MCF 10A (cell line): Measurements from ENCODE around the gene ARHGAP30. TPM values are rescaled to one million over a fixed set of nuclear protein-coding genes. Genes with fewer than 3 reads are reported as not detected.
"Not testable (repeated sequence)": the region's sequence is repeated elsewhere in the genome, so short reads cannot be mapped to it uniquely, and the experiment has no call there.

Source experiments
- Bru-seq: library from RNA; stranded (reverse); fragments of 400-500 nt; gene quantifications from one replicate; lab custom pipeline; 2021; lab: Mats Ljungman, UMichigan
- BruChase-seq, 2 experiments: library from RNA; stranded (reverse); fragments of 400-500 nt; gene quantifications; one replicate each; lab custom pipeline; 2021; lab: Mats Ljungman, UMichigan
- BruUV-seq: library from RNA; stranded (reverse); fragments of 400-500 nt; replicated peaks from 2 replicates; lab custom pipeline; 2021; lab: Mats Ljungman, UMichigan
- CTCF ChIA-PET: fragments of 300-600 bp; sonication (Branson Sonifier 250); formaldehyde crosslinking; extraction: SDS; loops from one replicate; lab custom pipeline; 2021; ENCODE audit warnings: antibody characterized with exemption, inconsistent platforms; lab: Yijun Ruan, JAX
- POLR2A ChIA-PET: fragments of 300-600, 350-650 bp; sonication (Branson Sonifier 250); formaldehyde crosslinking; extraction: SDS; loops from one replicate; lab custom pipeline; 2020; ENCODE audit warnings: antibody characterized with exemption, inconsistent platforms; lab: Yijun Ruan, JAX
- DNase-seq: peaks from one replicate; pipeline ENCODE4 v3.0.0-alpha.2; 2018; ENCODE audit not compliant: unreplicated experiment
- H3K27ac Mint-ChIP-seq: one replicate; pipeline ENCODE4 v1.8.0; 2022; ENCODE audit warnings: mild to moderate bottlenecking, low read depth, mixed read lengths; ENCODE audit not compliant: unreplicated experiment
- H3K27me3 Mint-ChIP-seq: one replicate; pipeline ENCODE4 v1.8.0; 2022; ENCODE audit warnings: mixed read lengths; ENCODE audit not compliant: insufficient read depth, unreplicated experiment
- H3K36me3 Mint-ChIP-seq: one replicate; pipeline ENCODE4 v1.8.0; 2022; ENCODE audit warnings: mild to moderate bottlenecking, moderate library complexity, mixed read lengths; ENCODE audit not compliant: insufficient read depth, unreplicated experiment
- H3K4me1 Mint-ChIP-seq: one replicate; pipeline ENCODE4 v1.8.0; 2022; ENCODE audit warnings: mixed read lengths; ENCODE audit not compliant: insufficient read depth, unreplicated experiment
- H3K4me3 Mint-ChIP-seq: one replicate; pipeline ENCODE4 v1.8.0; 2022; ENCODE audit warnings: mild to moderate bottlenecking, moderate library complexity, mixed read lengths; ENCODE audit not compliant: unreplicated experiment
- H3K9me3 Mint-ChIP-seq: one replicate; pipeline ENCODE4 v1.8.0; 2022; ENCODE audit warnings: mixed read lengths; ENCODE audit not compliant: unreplicated experiment
- intact Hi-C: fragments of 100-400 bp; cut with micrococcal nuclease; formaldehyde crosslinking; loops from 2 replicates; pipeline ENCODE4 v1.14.1; 2022
- long read RNA-seq: library from polyadenylated mRNA; stranded (forward); transcript quantifications from one replicate; pipeline ENCODE4 v2.0.0, GENCODE V29; 2022
- total RNA-seq: library from RNA; stranded (reverse); gene quantifications from 2 replicates; pipeline ENCODE4 v1.2.3, GENCODE V29; 2022
- TF ChIP-seq, protein P1 (sequence below): fragments of 200-600 bp; IDR thresholded peaks from one replicate; pipeline ENCODE4 v1.8.0; 2022; ENCODE audit warnings: antibody characterized with exemption, mild to moderate bottlenecking; ENCODE audit not compliant: unreplicated experiment

Gene ARHGAP30, protein sequence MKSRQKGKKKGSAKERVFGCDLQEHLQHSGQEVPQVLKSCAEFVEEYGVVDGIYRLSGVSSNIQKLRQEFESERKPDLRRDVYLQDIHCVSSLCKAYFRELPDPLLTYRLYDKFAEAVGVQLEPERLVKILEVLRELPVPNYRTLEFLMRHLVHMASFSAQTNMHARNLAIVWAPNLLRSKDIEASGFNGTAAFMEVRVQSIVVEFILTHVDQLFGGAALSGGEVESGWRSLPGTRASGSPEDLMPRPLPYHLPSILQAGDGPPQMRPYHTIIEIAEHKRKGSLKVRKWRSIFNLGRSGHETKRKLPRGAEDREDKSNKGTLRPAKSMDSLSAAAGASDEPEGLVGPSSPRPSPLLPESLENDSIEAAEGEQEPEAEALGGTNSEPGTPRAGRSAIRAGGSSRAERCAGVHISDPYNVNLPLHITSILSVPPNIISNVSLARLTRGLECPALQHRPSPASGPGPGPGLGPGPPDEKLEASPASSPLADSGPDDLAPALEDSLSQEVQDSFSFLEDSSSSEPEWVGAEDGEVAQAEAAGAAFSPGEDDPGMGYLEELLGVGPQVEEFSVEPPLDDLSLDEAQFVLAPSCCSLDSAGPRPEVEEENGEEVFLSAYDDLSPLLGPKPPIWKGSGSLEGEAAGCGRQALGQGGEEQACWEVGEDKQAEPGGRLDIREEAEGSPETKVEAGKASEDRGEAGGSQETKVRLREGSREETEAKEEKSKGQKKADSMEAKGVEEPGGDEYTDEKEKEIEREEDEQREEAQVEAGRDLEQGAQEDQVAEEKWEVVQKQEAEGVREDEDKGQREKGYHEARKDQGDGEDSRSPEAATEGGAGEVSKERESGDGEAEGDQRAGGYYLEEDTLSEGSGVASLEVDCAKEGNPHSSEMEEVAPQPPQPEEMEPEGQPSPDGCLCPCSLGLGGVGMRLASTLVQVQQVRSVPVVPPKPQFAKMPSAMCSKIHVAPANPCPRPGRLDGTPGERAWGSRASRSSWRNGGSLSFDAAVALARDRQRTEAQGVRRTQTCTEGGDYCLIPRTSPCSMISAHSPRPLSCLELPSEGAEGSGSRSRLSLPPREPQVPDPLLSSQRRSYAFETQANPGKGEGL
- total RNA-seq, result 0.34 and 0.58 TPM in 2 replicates
- Bru-seq, nascent RNA, result percentile 36 among the genes with signal in this experiment
- percentile 51 among the genes with signal in this experiment for BruChase-seq, experiment 1, labeled RNA remaining after a 6-hour chase
- percentile 40 among the genes with signal in this experiment for BruChase-seq, experiment 2, labeled RNA remaining after a 2-hour chase
- long read RNA-seq, partial matches to known transcripts, result 0 of 2 reads
- long read RNA-seq, other reads (novel, unspliced or antisense), result 2 of 2 reads

DNA sequence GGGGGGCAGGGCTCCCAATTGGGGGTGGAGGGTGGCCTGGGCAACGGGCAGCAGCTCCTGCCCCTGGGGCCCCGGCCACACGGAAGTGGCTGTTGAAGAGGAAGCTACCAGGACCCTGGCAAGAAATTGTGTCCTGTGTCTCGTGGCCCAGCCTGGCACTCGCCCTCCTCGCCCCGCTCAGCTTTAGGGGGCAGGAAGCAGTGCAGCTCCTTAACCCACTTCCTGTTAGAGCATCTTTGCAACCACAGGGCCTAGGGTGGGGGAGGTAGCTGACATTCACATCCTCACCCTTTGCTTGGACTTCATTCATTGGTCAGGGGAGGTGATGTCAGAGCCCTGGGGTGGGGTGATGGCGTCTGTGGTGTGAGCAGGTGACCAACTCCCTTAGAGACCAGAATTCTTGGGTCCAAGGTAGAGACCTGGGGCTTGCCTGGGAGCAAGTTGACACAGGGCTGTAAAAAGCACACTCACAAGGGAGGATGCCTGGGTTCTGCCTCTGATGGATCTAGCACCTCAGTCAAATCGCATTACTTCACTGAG lies at the start of gene ARHGAP30:
Gene ARHGAP30 (minus strand): TSS at position 161 of the 540 bp plus-strand sequence. CDS start 267 bp downstream, outside the sequence.
- Mint-ChIP-seq H3K4me3 (no peak within 1 kb of the TSS), H3K4me1 (peaks cover 39% of the 10 kb centered on the region), H3K9me3 (no peaks in the 10 kb centered on the region), H3K36me3 (peaks cover 17% of the 10 kb centered on the region), H3K27me3 (no peaks in the 10 kb centered on the region), H3K27ac (no peak within 1 kb of the TSS)
- BruUV-seq, result no TSS peak
- intact Hi-C loops, result no loop called here
- DNase-seq, result no peak
- ChIA-PET POLR2A (interaction anchor here (0.5 to 2.4 kb wide), 5 partner anchors 34 to 807 kb away, joined by 3 to 13 read pairs (median 3); partner anchors contain the start of genes DCAF8, F11R, NIT1 and PFDN2), CTCF (interaction anchor here (0.6 to 14.2 kb wide), 4 partner anchors 10 to 28 kb away, joined by 4 to 331 read pairs (median 22); partner anchors contain the start of gene KLHDC9)
- TF ChIP-seq, protein P1, sequence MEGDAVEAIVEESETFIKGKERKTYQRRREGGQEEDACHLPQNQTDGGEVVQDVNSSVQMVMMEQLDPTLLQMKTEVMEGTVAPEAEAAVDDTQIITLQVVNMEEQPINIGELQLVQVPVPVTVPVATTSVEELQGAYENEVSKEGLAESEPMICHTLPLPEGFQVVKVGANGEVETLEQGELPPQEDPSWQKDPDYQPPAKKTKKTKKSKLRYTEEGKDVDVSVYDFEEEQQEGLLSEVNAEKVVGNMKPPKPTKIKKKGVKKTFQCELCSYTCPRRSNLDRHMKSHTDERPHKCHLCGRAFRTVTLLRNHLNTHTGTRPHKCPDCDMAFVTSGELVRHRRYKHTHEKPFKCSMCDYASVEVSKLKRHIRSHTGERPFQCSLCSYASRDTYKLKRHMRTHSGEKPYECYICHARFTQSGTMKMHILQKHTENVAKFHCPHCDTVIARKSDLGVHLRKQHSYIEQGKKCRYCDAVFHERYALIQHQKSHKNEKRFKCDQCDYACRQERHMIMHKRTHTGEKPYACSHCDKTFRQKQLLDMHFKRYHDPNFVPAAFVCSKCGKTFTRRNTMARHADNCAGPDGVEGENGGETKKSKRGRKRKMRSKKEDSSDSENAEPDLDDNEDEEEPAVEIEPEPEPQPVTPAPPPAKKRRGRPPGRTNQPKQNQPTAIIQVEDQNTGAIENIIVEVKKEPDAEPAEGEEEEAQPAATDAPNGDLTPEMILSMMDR, result no peak

DNA sequence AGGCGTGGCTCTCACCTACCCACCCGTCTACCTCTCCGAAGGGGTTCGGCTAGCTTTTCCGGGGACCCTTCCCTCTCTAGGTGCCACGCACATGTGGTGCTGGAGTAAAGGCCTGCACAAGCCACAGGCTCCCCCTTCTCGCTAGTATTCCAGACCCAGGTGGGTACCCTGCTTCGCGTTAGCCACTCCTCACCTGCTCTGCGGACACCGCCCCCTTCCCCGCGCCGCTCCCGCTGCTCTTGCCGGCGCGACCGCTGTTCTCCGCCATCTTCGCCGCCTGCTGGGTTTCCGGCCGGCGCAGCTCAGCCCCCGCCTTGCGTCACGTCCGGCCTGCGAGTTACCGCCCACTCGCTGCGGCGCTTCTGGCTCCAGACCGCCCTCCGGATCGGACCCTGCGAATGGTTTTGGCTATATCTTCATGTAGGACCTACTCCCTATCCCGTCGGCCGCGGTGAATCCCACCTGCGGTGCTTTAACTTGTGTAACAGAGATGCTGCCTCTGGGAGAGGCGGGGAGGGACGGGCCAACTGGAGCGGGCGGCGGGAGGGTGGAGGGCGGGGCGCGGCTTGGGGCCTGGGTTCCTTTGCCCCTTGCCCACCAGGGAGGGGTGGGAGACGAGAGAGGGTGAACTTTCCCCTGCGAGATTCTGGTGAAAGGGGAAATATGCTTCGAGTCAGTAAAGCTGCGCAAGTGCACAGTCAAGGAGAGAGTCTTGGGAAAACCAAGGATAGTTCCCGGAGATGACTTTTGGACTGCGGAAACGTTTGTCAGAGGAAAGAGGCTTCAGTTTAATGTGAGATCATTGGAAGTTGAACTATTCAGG lies 48.3 kb upstream of the ARHGAP30 start, which contains the start of the genes NIT1 and PFDN2:
Gene NIT1 (plus strand): TSS at position 347 of the 823 bp plus-strand sequence. CDS start 72 bp downstream, at position 419.
Gene PFDN2 (minus strand): TSS at position 279 of the 823 bp plus-strand sequence. CDS start 11 bp downstream, at position 268.
- Mint-ChIP-seq H3K27me3 (no peaks in the 10 kb centered on the region), H3K4me1 (peaks cover 50% of the 10 kb centered on the region), H3K27ac (peak within 1 kb of the TSS; percentile 95), H3K9me3 (no peaks in the 10 kb centered on the region), H3K36me3 (peaks cover 68% of the 10 kb centered on the region), H3K4me3 (peak within 1 kb of the TSS; percentile 97)
- BruUV-seq, result no TSS peak
- CTCF ChIA-PET, result interaction anchor here (0.6 to 4.6 kb wide), 16 partner anchors 15 to 288 kb away, joined by 3 to 30 read pairs (median 4); partner anchors contain the start of genes DEDD, KLHDC9, PPOX and USF1
- peak; percentile 85 for DNase-seq
- intact Hi-C loops, result loop anchor here (2.0 kb wide), 1 partner anchor 49 kb away; the partner anchor contains the start of gene PPOX
- POLR2A ChIA-PET, result interaction anchor here (0.6 to 6.9 kb wide), 27 partner anchors 9 to 1020 kb away, joined by 3 to 112 read pairs (median 5); partner anchors contain the start of genes F11R, KLHDC9, NDUFS2 and PPOX
- TF ChIP-seq, protein P1, result no peak

- H3K27me3 Mint-ChIP-seq, BruUV-seq, DNase-seq, H3K9me3 Mint-ChIP-seq: not testable (repeated sequence)
- intact Hi-C loops, result loop anchor here (1.0 kb wide), 2 partner anchors 16 to 42 kb away; partner anchors contain the start of gene DEDD
- ChIA-PET POLR2A (interaction anchor here (0.7 to 6.9 kb wide), 11 partner anchors 10 to 401 kb away, joined by 3 to 112 read pairs (median 12); partner anchors contain the start of genes B4GALT3, F11R, PPOX and USP21), CTCF (interaction anchor here (0.6 to 4.6 kb wide), 7 partner anchors 18 to 86 kb away, joined by 3 to 30 read pairs (median 7); partner anchors contain the start of genes KLHDC9 and PPOX)
- peak overlapping the region; percentile 88 for H3K27ac Mint-ChIP-seq
- peaks cover 57% of the 10 kb centered on the region for H3K4me1 Mint-ChIP-seq
- peak overlapping the region; percentile 97 for H3K4me3 Mint-ChIP-seq
- H3K36me3 Mint-ChIP-seq, result peaks cover 54% of the 10 kb centered on the region
Measured at GRCh38 chr1:161115961-161116360, 46.3 kb upstream of the ARHGAP30 start.
